Cardiac muscle cell (in vitro differentiated cells and primary cell): ENCODE measurements around the gene MED12L. TPM values are rescaled to one million over a fixed set of nuclear protein-coding genes. Genes with fewer than 3 reads are reported as not detected.
A peak's percentile ranks its signal among the peaks of the same experiment; 100 is the strongest.
"Not testable (repeated sequence)": the region's sequence is repeated elsewhere in the genome, so short reads cannot be mapped to it uniquely, and the experiment has no call there.

Experiments used
- DNase-seq, 2 donors: peaks; one replicate each; pipeline versions ENCODE4 v3.0.0 to v3.0.0-alpha.2; 2010 to 2017; ENCODE audit warnings: low read depth in 1 of 2, low spot score in 1 of 2
- H3K27ac ChIP-seq: fragments of 200-600 bp; sonication (generic); 2 replicates; pipeline ENCODE4 v1.5.1; 2016
- H3K27me3 ChIP-seq: fragments of 200-600 bp; sonication (generic); 2 replicates; pipeline ENCODE4 v1.6.0; 2016; ENCODE audit warnings: control low read depth
- H3K36me3 ChIP-seq: fragments of 200-600 bp; sonication (generic); 2 replicates; pipeline ENCODE4 v1.5.1; 2016; ENCODE audit warnings: control low read depth
- H3K4me1 ChIP-seq: fragments of 200-600 bp; sonication (generic); 2 replicates; pipeline ENCODE4 v1.8.1; 2017; ENCODE audit warnings: low read depth, mild to moderate bottlenecking, mixed run types
- H3K4me3 ChIP-seq: fragments of 200-600 bp; sonication (generic); 2 replicates; pipeline ENCODE4 v1.5.1; 2016; ENCODE audit warnings: mild to moderate bottlenecking
- H3K9me3 ChIP-seq: fragments of 200-600 bp; sonication (generic); 2 replicates; pipeline ENCODE4 v1.5.1; 2017; ENCODE audit warnings: low read depth, mild to moderate bottlenecking, control low read depth
- polyA plus RNA-seq: library from polyadenylated mRNA; unstranded; fragments of >200 nt; fragmentation: Nextera tagmentation; extraction: Ambion mirVana; gene quantifications from 2 replicates; pipeline ENCODE4 v1.2.1, GENCODE V29; 2016
- total RNA-seq: library from RNA; depleted of rRNA; stranded (reverse); fragments of >200 nt; gene quantifications from 2 replicates; pipeline ENCODE4 v1.2.3, GENCODE V29; 2016
- TF ChIP-seq, protein P1 (sequence below): IDR thresholded peaks from 2 replicates; pipeline ENCODE4 v1.5.1; 2012; ENCODE audit warnings: low read depth, mild to moderate bottlenecking, low read length

MED12L gene
- total and polyA plus RNA-seq, 2 experiments from 2014 or later: 1.9 to 6.9 TPM

DNA sequence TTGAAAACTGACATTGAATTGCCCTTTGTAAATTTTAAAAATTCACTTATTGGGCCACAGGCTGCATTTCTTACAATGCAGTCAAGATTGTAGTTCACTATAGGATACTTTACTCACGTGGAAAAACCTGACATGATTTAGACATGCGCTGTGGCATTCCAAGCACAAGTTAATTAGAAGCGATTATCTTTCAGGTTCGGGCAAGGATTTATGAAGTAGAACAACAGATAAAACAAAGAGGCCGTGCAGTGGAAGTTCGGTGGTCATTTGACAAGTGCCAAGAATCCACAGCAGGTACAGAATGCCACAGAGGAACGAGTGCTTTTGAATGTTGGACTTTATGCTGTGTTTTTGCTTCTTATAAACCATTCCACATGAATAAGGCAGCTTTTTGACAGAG is 79.8 kb downstream of the MED12L start:
- TF ChIP-seq, protein P1, sequence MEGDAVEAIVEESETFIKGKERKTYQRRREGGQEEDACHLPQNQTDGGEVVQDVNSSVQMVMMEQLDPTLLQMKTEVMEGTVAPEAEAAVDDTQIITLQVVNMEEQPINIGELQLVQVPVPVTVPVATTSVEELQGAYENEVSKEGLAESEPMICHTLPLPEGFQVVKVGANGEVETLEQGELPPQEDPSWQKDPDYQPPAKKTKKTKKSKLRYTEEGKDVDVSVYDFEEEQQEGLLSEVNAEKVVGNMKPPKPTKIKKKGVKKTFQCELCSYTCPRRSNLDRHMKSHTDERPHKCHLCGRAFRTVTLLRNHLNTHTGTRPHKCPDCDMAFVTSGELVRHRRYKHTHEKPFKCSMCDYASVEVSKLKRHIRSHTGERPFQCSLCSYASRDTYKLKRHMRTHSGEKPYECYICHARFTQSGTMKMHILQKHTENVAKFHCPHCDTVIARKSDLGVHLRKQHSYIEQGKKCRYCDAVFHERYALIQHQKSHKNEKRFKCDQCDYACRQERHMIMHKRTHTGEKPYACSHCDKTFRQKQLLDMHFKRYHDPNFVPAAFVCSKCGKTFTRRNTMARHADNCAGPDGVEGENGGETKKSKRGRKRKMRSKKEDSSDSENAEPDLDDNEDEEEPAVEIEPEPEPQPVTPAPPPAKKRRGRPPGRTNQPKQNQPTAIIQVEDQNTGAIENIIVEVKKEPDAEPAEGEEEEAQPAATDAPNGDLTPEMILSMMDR: no peak
- DNase-seq: no peak

GRCh38 chr3:151166161-151166560 is 80.7 kb downstream of the MED12L start:
- no peak for DNase-seq
- no peak overlapping the region for H3K27ac ChIP-seq
- H3K9me3 ChIP-seq: no peaks in the 10 kb centered on the region
- H3K27me3 ChIP-seq: no peaks in the 10 kb centered on the region
- no peaks in the 10 kb centered on the region for H3K36me3 ChIP-seq
- H3K4me1 ChIP-seq: no peaks in the 10 kb centered on the region
- TF ChIP-seq, protein P1: peak; percentile 22
- H3K4me3 ChIP-seq: no peak overlapping the region

More for the DNA sequence above, 79.8 kb downstream of the MED12L start:
- no peaks in the 10 kb centered on the region for H3K4me1 ChIP-seq
- no peak overlapping the region for H3K27ac ChIP-seq
- H3K9me3 ChIP-seq: no peaks in the 10 kb centered on the region
- H3K4me3 ChIP-seq: no peak overlapping the region
- H3K27me3 ChIP-seq: no peaks in the 10 kb centered on the region
- no peaks in the 10 kb centered on the region for H3K36me3 ChIP-seq

DNA sequence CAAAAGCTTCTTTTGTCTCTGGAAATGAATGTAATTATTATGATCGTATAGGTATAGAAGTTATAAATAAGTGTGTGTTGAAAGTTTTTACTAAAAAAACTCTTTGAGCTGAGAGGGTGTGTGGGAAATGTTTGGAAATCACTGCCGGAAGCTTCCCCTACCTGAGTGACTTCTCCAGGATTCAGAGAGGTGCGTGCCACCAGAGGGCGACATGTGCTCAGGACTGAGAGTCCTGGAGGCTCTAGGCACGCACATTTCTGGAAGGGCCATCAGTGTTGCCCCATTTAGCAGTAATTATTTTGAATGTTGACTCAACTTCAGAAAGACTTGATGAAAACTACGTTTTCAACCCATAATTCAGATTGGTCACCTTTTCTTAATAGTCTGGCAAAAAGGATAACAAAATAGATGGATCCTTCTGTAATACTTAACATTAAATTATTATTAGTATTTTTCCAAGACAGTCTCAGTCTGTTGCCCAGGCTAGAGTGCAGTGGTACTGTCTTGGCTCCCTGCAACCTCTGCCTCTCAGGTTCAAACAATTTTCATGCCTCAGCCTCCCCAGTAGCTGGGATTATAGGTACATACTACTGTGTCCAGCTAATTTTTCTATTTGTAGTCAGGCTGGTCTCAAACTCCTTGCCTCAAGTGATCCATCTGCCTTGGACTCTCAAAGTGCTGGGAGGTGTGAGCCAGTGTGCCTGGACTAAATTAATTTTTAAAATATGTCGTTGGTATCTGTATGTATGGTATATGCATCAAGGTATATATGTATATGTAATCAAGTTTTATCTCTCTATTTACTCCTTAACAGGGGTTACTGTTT is 83.0 kb downstream of the MED12L start:
- DNase-seq: peak; percentile 72 to 82
- TF ChIP-seq, protein P1: peak; percentile 83
- Histone ChIP-seq H3K4me3 (no peak overlapping the region), H3K36me3 (no peaks in the 10 kb centered on the region), H3K27me3 (no peaks in the 10 kb centered on the region), H3K9me3 (no peaks in the 10 kb centered on the region), H3K4me1 (no peaks in the 10 kb centered on the region), H3K27ac (no peak overlapping the region)

DNA sequence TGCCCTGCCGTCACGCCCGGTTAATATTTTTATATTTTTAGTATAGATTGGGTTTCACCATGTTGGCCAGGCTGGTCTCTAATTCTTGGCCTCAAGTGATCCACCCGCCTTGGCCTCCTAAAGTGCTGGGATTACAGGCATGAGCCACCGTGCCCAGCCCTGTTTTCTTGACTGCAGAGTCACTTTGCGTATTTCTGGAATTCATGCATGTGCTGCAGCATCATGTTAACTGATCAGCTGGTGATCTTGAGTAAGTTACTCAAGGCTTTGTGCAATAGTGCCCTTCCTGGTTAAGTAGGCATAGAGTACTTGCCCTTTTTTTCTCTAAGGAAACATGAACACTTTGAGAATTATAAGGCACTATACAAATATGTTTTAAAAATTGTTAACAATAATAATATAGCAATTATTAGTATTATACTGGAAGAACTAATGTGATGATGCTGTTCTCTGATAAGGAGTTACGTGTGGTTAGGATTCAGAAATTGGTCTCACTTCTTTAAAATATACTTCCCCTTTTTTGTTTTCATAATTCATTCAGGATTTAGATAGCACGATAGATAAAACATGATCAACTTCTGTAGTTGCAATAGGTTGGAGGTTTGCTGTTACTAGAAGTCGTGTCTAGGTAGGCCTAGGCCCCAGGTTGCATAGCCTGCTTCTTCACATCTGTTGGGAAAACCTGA is 83.9 kb downstream of the MED12L start:
- DNase-seq: peak in 1 of 2 donors; percentile 10
- H3K27me3 ChIP-seq: no peaks in the 10 kb centered on the region
- no peak overlapping the region for H3K27ac ChIP-seq
- H3K36me3 ChIP-seq: no peaks in the 10 kb centered on the region
- no peaks in the 10 kb centered on the region for H3K9me3 ChIP-seq
- TF ChIP-seq, protein P1: no peak
- no peaks in the 10 kb centered on the region for H3K4me1 ChIP-seq
- H3K4me3 ChIP-seq: no peak overlapping the region

DNA sequence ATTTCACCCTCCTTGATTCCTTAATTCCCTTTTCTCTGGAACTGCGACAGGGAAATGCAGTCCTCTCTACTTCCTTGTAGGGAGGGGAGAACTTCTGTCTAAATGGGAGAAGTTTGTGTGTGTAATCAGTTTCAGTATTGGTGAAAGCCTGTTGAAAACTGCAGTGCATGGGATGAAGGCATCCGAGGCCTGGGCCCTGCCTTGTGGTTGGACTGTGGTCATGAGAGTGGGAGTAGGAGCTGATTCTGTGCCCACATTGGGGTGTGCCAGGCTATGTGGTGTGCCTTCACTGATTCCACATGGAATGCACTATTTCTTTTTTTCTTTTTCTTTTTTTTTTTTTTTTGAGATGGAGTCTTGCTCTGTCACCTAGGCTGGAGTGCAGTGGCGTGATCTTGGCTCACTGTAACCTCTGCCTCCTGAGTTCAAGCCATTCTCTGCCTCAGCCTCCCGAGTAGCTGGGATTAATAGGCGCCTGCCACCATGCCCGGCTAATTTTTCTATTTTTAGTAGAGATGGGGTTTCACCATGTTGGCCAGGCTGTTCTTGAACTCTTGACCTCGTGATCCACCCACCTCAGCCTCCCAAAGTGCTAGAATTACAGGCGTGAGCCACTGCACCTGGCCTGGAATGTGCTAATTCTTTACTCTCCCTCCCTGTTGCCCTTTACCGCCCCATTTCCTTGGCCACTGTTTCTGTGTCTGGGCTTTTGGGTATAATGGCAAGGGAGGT is 84.7 kb downstream of the MED12L start:
- H3K9me3 ChIP-seq, H3K36me3 ChIP-seq, H3K4me1 ChIP-seq, H3K27me3 ChIP-seq, H3K4me3 ChIP-seq, H3K27ac ChIP-seq: not testable (repeated sequence)
- DNase-seq: peak in 1 of 2 donors; percentile 31
